Stimulated activated naive CD8-positive, alpha-beta T cell treated with anti-CD3 and anti-CD28 coated beads, Interleukin-15, Interleukin-2, amounts not matched to agents 100 ng/mL and 50 ng/mL, for 24 hours (primary cell): Measurements from ENCODE around the gene PSMD3.
"Not testable (repeated sequence)": the region's sequence is repeated elsewhere in the genome, so short reads cannot be mapped to it uniquely, and the experiment has no call there.

Experiments used
- H3K27ac Mint-ChIP-seq: one replicate; pipeline ENCODE4 v1.8.0; 2021; ENCODE audit warnings: mild to moderate bottlenecking, mixed read lengths
- H3K27me3 Mint-ChIP-seq: one replicate; pipeline ENCODE4 v1.8.0; 2021; ENCODE audit warnings: mixed read lengths
- H3K36me3 Mint-ChIP-seq: one replicate; pipeline ENCODE4 v1.8.0; 2021; ENCODE audit warnings: low read depth, mixed read lengths
- H3K4me1 Mint-ChIP-seq: one replicate; pipeline ENCODE4 v1.8.0; 2021; ENCODE audit warnings: low read depth, mixed read lengths
- H3K4me3 Mint-ChIP-seq: one replicate; pipeline ENCODE4 v1.8.0; 2021; ENCODE audit warnings: mild to moderate bottlenecking, mixed read lengths
- H3K9me3 Mint-ChIP-seq: one replicate; pipeline ENCODE4 v1.8.0; 2021; ENCODE audit warnings: mixed read lengths

Gene PSMD3

GRCh38 chr17:40000161-40000560 lies 19.6 kb downstream of the PSMD3 start:
- Mint-ChIP-seq H3K36me3 (peaks cover 26% of the 10 kb centered on the region), H3K4me1 (no peaks in the 10 kb centered on the region), H3K4me3 (no peak overlapping the region), H3K27me3 (no peaks in the 10 kb centered on the region), H3K27ac (no peak overlapping the region), H3K9me3 (no peaks in the 10 kb centered on the region)

GRCh38 chr17:40001335-40001734 lies 20.7 kb downstream of the PSMD3 start:
- not testable (repeated sequence) for H3K27me3 Mint-ChIP-seq, H3K9me3 Mint-ChIP-seq, H3K4me3 Mint-ChIP-seq, H3K4me1 Mint-ChIP-seq, H3K27ac Mint-ChIP-seq
- H3K36me3 Mint-ChIP-seq = peaks cover 17% of the 10 kb centered on the region

- Mint-ChIP-seq H3K4me1 (no peaks in the 10 kb centered on the region), H3K9me3 (no peaks in the 10 kb centered on the region), H3K27ac (no peak overlapping the region), H3K4me3 (no peak overlapping the region), H3K36me3 (no peaks in the 10 kb centered on the region), H3K27me3 (no peaks in the 10 kb centered on the region)
Measured at GRCh38 chr17:40004072-40004471, 23.5 kb downstream of the PSMD3 start.

- Mint-ChIP-seq H3K36me3 (no peaks in the 10 kb centered on the region), H3K9me3 (no peaks in the 10 kb centered on the region), H3K4me1 (no peaks in the 10 kb centered on the region), H3K4me3 (no peak overlapping the region), H3K27me3 (no peaks in the 10 kb centered on the region), H3K27ac (no peak overlapping the region)
Measured at GRCh38 chr17:40004712-40005111, 24.1 kb downstream of the PSMD3 start.

- H3K27ac Mint-ChIP-seq = no peak overlapping the region
- no peaks in the 10 kb centered on the region for H3K9me3 Mint-ChIP-seq
Measured at GRCh38 chr17:40005520-40005919, 24.9 kb downstream of the PSMD3 start.

GRCh38 chr17:40010946-40011500 lies 30.4 kb downstream of the PSMD3 start:
- H3K36me3 Mint-ChIP-seq, H3K9me3 Mint-ChIP-seq, H3K27ac Mint-ChIP-seq, H3K4me3 Mint-ChIP-seq, H3K4me1 Mint-ChIP-seq, H3K27me3 Mint-ChIP-seq: not testable (repeated sequence)

More at GRCh38 chr17:40005520-40005919, 24.9 kb downstream of the PSMD3 start:
- Mint-ChIP-seq H3K4me1 (peaks cover 6% of the 10 kb centered on the region), H3K4me3 (no peak overlapping the region), H3K36me3 (no peaks in the 10 kb centered on the region), H3K27me3 (no peaks in the 10 kb centered on the region)

GRCh38 chr17:40012017-40012647 lies 31.5 kb downstream of the PSMD3 start:
- not testable (repeated sequence) for H3K4me1 Mint-ChIP-seq, H3K4me3 Mint-ChIP-seq, H3K27me3 Mint-ChIP-seq, H3K9me3 Mint-ChIP-seq, H3K27ac Mint-ChIP-seq, H3K36me3 Mint-ChIP-seq

GRCh38 chr17:40014375-40014980 lies 33.9 kb downstream of the PSMD3 start:
- Mint-ChIP-seq H3K27ac (no peak overlapping the region), H3K27me3 (no peaks in the 10 kb centered on the region), H3K4me3 (no peak overlapping the region), H3K36me3 (no peaks in the 10 kb centered on the region), H3K9me3 (no peaks in the 10 kb centered on the region), H3K4me1 (peaks cover 6% of the 10 kb centered on the region)

GRCh38 chr17:40015005-40015997 lies 34.7 kb downstream of the PSMD3 start, which contains the start of gene CSF3:
TSS of gene CSF3 (plus strand) at chr17:40015440. CDS start at chr17:40015475, 35 bp downstream.
- no peaks in the 10 kb centered on the region for H3K9me3 Mint-ChIP-seq
- H3K27ac Mint-ChIP-seq = no peak within 1 kb of the TSS
- H3K4me3 Mint-ChIP-seq = no peak within 1 kb of the TSS
- peaks cover 5% of the 10 kb centered on the region for H3K36me3 Mint-ChIP-seq
- H3K4me1 Mint-ChIP-seq = peaks cover 2% of the 10 kb centered on the region
- no peaks in the 10 kb centered on the region for H3K27me3 Mint-ChIP-seq

- Mint-ChIP-seq H3K36me3 (peaks cover 10% of the 10 kb centered on the region), H3K27me3 (no peaks in the 10 kb centered on the region), H3K4me3 (no peak overlapping the region), H3K4me1 (no peaks in the 10 kb centered on the region), H3K27ac (no peak overlapping the region), H3K9me3 (no peaks in the 10 kb centered on the region)
Measured at GRCh38 chr17:40015998-40016985, 35.7 kb downstream of the PSMD3 start.

- H3K4me3 Mint-ChIP-seq = no peak overlapping the region
- peaks cover 20% of the 10 kb centered on the region for H3K36me3 Mint-ChIP-seq
- no peaks in the 10 kb centered on the region for H3K9me3 Mint-ChIP-seq
- no peaks in the 10 kb centered on the region for H3K27me3 Mint-ChIP-seq
- no peaks in the 10 kb centered on the region for H3K4me1 Mint-ChIP-seq
- no peak overlapping the region for H3K27ac Mint-ChIP-seq
Measured at GRCh38 chr17:40017422-40018080, 36.9 kb downstream of the PSMD3 start.

GRCh38 chr17:40018211-40019121 lies 37.9 kb downstream of the PSMD3 start:
- no peaks in the 10 kb centered on the region for H3K27me3 Mint-ChIP-seq
- no peak overlapping the region for H3K4me3 Mint-ChIP-seq
- H3K27ac Mint-ChIP-seq = no peak overlapping the region
- peaks cover 23% of the 10 kb centered on the region for H3K36me3 Mint-ChIP-seq
- H3K4me1 Mint-ChIP-seq = no peaks in the 10 kb centered on the region
- no peaks in the 10 kb centered on the region for H3K9me3 Mint-ChIP-seq
